Dendritic cell treated with granulocyte-macrophage colony-stimulating factor and Interleukin-4, amounts not matched to agents 40 ng/mL and 50 ng/mL, for 4 days (primary cell): ENCODE measurements around the gene ANKRD22.
A peak's percentile ranks its signal among the peaks of the same experiment; 100 is the strongest.
"Not testable (repeated sequence)": the region's sequence is repeated elsewhere in the genome, so short reads cannot be mapped to it uniquely, and the experiment has no call there.

Experiments
- H3K27ac Mint-ChIP-seq: one replicate; pipeline ENCODE4 v1.8.0; 2022; ENCODE audit warnings: mild to moderate bottlenecking, mixed read lengths
- H3K27me3 Mint-ChIP-seq: one replicate; pipeline ENCODE4 v1.8.0; 2022; ENCODE audit warnings: mild to moderate bottlenecking, mixed read lengths
- H3K36me3 Mint-ChIP-seq: one replicate; pipeline ENCODE4 v1.8.0; 2022; ENCODE audit warnings: low read depth, mixed read lengths
- H3K4me1 Mint-ChIP-seq: one replicate; pipeline ENCODE4 v1.8.0; 2022; ENCODE audit warnings: low read depth, mixed read lengths
- H3K4me3 Mint-ChIP-seq: one replicate; pipeline ENCODE4 v1.8.0; 2022; ENCODE audit warnings: mild to moderate bottlenecking, moderate library complexity, mixed read lengths
- H3K9me3 Mint-ChIP-seq: one replicate; pipeline ENCODE4 v1.8.0; 2022; ENCODE audit warnings: mixed read lengths
- intact Hi-C: fragments of 100-400 bp; cut with micrococcal nuclease; formaldehyde crosslinking; loops from one replicate; pipeline ENCODE4 v1.15.0; 2022

ANKRD22 gene

DNA sequence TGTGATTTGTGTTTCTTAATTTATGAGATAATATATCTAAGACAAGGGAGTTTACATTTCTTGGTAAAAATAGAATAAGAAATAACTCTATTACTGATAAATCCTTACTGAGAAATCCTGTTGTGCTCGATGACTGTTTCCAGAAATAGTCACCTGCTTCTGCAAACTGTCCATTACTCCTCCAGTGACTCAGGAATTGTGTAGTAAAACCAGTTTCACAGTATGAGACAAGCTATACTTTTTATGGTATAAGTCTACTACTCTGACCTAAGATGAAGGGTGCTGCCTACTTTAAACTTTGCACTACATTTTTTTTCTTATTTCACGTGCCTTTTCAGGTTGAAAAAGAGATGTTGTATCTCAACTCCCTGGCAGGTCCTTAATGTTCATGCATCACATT, 6.8 kb upstream of the ANKRD22 start:
- intact Hi-C loops, result no loop called here
- no peaks in the 10 kb centered on the region for H3K9me3 Mint-ChIP-seq
- no peaks in the 10 kb centered on the region for H3K27me3 Mint-ChIP-seq
- peaks cover 61% of the 10 kb centered on the region for H3K4me1 Mint-ChIP-seq
- H3K4me3 Mint-ChIP-seq, result no peak overlapping the region
- H3K27ac Mint-ChIP-seq, result peak overlapping the region; percentile 61
- no peaks in the 10 kb centered on the region for H3K36me3 Mint-ChIP-seq

DNA sequence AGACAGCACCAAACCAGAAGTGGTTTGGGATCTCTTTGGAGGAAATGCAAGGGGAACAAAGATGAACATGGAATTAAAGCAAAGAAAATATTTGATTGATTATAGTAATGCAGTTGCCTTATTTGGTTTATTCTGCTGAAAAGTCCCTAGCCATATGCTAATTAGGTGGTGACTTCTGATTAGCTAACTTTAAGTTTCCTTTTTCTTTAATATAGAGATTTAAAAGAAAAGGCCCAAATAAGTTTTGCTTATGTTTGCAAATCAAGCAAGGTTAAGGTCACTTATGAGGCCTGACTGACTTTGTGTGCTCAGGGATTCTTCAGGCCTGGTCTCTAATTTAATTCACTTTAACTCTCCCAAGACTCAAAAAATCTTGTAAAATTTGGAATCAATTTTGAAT, 6.2 kb upstream of the ANKRD22 start:
- Mint-ChIP-seq H3K36me3 (no peaks in the 10 kb centered on the region), H3K4me1 (peaks cover 62% of the 10 kb centered on the region), H3K4me3 (no peak overlapping the region), H3K27me3 (no peaks in the 10 kb centered on the region), H3K9me3 (no peaks in the 10 kb centered on the region), H3K27ac (no peak overlapping the region)
- intact Hi-C loops, result no loop called here

DNA sequence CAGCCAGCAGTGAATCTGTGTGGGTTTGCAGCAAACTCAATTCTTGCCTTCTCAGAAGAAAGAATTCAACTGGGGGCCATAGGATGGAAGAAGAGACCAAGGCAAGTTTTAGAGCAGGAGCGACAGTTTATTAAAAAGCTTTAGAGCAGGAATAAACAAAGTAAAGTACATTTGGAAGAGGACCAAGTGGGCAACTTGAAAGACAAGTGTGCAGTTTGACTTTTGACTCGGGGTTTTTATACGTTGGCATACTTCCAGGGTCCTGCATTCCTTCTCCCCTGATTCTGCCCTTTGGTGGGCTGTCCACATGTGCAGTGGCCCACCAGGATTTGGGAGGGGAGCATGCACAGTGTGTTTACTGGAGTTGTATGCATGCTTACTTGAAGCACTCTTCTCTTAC, 3.0 kb upstream of the ANKRD22 start:
- intact Hi-C loops, result no loop called here
- Mint-ChIP-seq H3K4me1 (peaks cover 56% of the 10 kb centered on the region), H3K4me3 (no peak overlapping the region), H3K36me3 (no peaks in the 10 kb centered on the region), H3K27ac (peak overlapping the region; percentile 74), H3K9me3 (no peaks in the 10 kb centered on the region), H3K27me3 (no peaks in the 10 kb centered on the region)

DNA sequence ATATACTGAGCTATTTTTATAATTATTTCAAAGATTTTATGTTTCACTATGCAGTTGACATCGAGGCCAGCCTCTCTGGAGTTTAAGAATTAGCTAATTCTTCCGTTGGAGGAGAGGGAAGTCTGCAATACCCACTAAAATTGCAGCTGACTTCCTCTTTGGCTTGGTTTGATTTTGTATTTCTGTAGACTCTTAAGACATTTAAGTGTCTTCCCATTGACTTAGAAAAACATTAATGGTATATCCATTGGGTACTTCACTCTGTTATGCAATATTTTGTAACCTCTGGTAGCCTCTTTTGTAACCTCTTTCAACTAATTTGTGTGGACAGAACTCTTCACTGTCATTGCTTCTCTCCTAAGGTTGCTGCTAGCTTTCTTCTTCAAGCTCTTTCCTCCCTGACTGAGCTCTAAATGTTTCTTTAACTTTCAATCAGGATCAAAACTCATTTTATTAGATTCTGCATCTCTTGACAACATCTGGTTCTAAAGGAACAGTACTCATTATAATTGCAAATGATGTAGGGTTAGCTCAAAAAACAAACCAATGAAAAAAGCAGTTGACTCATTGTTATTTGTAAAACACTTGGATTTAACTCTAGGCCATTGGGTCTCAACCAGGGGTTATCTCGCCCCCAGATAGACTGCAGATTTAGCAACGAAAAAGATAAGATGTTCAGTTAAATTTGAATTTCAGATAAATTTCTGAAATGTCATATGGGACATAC, 1.7 kb upstream of the ANKRD22 start:
- Mint-ChIP-seq H3K4me3 (no peak overlapping the region), H3K27me3 (no peaks in the 10 kb centered on the region), H3K4me1 (peaks cover 60% of the 10 kb centered on the region), H3K36me3 (no peaks in the 10 kb centered on the region), H3K27ac (peak overlapping the region; percentile 74), H3K9me3 (no peaks in the 10 kb centered on the region)
- intact Hi-C loops, result no loop called here

DNA sequence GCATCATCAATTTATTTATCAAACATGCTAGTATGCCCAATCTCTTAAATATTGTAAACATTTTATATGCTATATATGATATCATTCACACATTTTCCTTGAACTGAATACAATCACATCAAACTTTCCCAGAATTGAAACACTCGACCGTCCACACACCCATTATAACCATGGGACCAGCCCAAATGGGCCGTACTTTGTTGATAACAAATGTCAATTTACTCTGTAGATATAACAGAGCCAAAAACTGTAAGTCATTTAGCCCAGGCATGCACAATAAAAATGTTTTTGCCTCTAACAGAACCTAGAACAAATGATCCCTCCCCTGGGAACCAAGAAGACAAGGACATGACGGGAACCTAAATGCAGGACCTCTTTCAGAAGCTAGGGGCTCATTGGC, 683 bp upstream of the ANKRD22 start:
- Mint-ChIP-seq H3K36me3 (no peaks in the 10 kb centered on the region), H3K4me1 (peaks cover 68% of the 10 kb centered on the region), H3K4me3 (no peak overlapping the region), H3K27ac (peak overlapping the region; percentile 74), H3K27me3 (no peaks in the 10 kb centered on the region), H3K9me3 (no peaks in the 10 kb centered on the region)
- intact Hi-C loops, result no loop called here

DNA sequence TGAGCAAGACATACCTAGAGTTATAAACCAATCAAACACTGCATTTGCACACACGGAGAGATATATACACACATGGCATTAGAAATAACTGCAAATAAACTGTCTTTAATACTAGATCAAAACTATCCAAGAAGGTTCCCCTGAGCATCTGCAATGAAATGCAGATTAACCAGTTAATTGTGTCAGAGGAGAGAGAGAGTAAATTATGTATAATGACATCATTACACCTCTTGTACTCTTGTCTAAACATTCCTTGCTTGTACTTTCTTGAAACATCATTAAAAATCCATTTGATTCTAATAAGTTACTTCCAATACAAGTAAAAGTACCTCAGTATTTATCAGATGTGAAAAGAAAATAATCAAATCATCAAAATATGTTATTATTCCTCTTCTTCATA, 932 bp downstream of the ANKRD22 start:
- peaks cover 62% of the 10 kb centered on the region for H3K4me1 Mint-ChIP-seq
- no peaks in the 10 kb centered on the region for H3K27me3 Mint-ChIP-seq
- intact Hi-C loops, result no loop called here
- H3K36me3 Mint-ChIP-seq, result no peaks in the 10 kb centered on the region
- no peak overlapping the region for H3K4me3 Mint-ChIP-seq
- H3K27ac Mint-ChIP-seq, result no peak overlapping the region
- H3K9me3 Mint-ChIP-seq, result no peaks in the 10 kb centered on the region

DNA sequence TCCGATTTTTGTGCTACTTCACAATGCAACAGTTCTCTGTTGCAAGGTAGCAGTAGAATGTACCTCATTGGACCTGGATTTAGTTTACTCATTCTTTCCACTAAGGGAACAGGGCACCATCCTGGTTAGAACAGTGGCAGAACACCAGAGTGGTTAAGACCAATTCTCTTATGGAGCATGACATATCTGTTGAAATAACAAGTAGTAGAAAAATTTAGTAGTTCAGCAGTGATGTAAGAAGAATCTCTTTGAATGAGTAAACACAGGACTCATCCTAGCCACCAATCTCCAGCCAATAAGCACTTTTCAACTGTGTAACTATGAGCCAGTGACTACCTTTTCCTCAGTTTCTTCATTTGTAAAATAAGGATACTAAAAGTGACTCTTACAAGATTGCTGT, 2.4 kb downstream of the ANKRD22 start:
- H3K4me3 Mint-ChIP-seq, result no peak overlapping the region
- H3K27ac Mint-ChIP-seq, result peak overlapping the region; percentile 55
- intact Hi-C loops, result no loop called here

DNA sequence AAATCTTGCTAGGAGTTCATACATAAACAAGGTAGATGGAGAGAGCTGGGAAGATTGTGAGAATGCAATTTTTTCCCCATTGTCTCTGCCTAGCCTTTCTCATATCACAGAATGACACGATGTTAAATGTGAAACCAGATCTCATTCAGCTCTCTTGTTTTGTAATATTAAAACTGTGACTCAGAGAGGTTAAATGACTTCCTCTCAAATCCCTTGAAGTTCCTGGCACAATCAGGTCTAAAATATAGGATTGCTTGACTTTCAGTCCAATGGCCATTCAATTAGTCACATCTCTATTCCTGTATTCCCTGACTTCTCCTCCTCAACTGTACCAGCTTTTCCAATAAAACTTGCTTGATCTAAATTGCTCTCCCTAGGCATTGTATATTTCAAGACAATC, 3.1 kb downstream of the ANKRD22 start:
- H3K27me3 Mint-ChIP-seq, result no peaks in the 10 kb centered on the region
- peak overlapping the region; percentile 55 for H3K27ac Mint-ChIP-seq
- H3K4me3 Mint-ChIP-seq, result peak overlapping the region; percentile 40
- no peaks in the 10 kb centered on the region for H3K36me3 Mint-ChIP-seq
- intact Hi-C loops, result no loop called here
- no peaks in the 10 kb centered on the region for H3K9me3 Mint-ChIP-seq
- H3K4me1 Mint-ChIP-seq, result peaks cover 42% of the 10 kb centered on the region

More for the DNA sequence above, 2.4 kb downstream of the ANKRD22 start:
- H3K4me1 Mint-ChIP-seq, result peaks cover 48% of the 10 kb centered on the region
- no peaks in the 10 kb centered on the region for H3K27me3 Mint-ChIP-seq
- no peaks in the 10 kb centered on the region for H3K36me3 Mint-ChIP-seq
- no peaks in the 10 kb centered on the region for H3K9me3 Mint-ChIP-seq

DNA sequence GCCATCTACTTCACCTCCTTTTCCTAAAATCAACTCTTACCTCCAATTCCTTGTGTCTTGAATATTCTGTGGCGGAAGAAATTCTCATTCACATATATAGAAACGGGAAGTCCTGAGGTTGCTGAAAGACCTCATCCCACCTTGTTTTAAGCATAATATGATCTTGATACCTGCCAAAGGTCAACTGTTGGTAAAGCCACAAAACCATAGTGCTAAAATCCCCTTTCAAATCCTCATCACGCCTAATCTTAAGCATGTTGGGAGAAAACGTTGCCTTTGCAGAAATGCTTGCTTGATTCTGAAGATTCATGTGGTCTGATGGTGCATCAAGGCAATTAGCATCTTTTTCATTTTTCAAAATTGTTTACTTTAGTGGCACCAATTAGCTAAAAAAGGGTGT, 8.5 kb downstream of the ANKRD22 start:
- no peak overlapping the region for H3K4me3 Mint-ChIP-seq
- no peak overlapping the region for H3K27ac Mint-ChIP-seq

DNA sequence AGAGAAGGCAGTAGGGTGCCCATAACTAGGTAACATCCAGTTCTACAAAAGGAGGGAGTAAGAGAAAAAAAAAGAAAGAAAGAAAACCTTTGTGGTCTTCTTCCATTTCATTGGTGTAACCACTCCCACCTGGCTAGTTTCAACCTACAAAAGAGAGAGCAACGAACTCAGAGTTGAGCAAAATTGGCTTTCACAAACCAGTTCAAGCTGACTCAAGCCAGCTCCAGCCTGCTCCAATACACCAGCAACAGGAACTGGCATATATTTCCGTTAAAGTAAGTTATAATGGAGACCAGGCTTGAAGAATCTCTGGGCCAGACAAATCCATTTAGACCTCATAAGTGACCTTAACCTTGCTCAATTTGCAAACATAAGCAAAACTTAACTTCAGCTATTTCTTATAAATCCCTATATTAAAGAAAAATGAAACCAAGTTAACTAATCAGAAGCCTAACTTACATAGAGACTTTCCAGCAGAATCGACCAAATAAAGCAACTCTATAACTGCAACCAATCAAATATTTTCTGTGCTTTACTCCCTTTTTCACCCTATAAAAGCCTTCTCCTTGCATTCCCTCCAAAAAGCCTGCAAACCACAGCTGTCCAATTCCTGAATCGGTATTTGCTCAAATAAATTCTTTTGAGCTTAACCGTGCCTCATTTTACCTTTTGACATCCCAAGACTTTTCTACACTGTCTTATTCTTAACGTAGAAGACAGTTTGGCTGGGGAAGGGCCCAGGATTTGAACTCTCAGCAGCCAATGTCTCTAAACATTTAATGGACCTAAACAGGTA, 10.1 kb downstream of the ANKRD22 start:
- Mint-ChIP-seq H3K4me3 (no peak overlapping the region), H3K4me1 (peaks cover 6% of the 10 kb centered on the region), H3K27ac (peak overlapping the region; percentile 88), H3K9me3 (no peaks in the 10 kb centered on the region), H3K36me3 (no peaks in the 10 kb centered on the region), H3K27me3 (no peaks in the 10 kb centered on the region)
- intact Hi-C loops, result loop anchor here (5.0 kb wide), 1 partner anchor 41 kb away; the partner anchor contains the start of gene STAMBPL1

More for the DNA sequence above, 8.5 kb downstream of the ANKRD22 start:
- no peaks in the 10 kb centered on the region for H3K27me3 Mint-ChIP-seq
- no peaks in the 10 kb centered on the region for H3K9me3 Mint-ChIP-seq
- peaks cover 16% of the 10 kb centered on the region for H3K4me1 Mint-ChIP-seq
- no peaks in the 10 kb centered on the region for H3K36me3 Mint-ChIP-seq
- intact Hi-C loops, result loop anchor here (5.0 kb wide), 1 partner anchor 39 kb away; the partner anchor contains the start of gene STAMBPL1

DNA sequence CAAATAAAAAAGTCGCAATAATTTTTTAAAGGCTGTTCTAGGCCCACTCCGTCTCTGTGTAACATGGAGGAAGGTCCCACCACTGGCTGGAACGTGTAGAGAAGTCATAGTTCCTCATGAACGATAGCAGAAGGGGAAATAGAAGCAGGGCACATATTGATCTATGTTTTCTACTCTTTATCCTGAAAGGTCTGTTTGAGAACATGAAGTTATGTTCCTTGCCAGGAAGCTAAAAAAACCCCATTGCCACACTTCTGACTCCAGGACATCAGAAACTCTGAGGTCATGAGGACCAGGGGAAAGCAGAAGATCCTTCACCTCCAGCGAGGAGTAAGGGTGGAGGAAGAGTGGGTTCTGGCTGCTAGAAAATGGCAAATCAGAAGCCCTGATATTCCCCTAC, 10.8 kb downstream of the ANKRD22 start:
- Mint-ChIP-seq H3K27me3 (no peaks in the 10 kb centered on the region), H3K4me3 (no peak overlapping the region), H3K9me3 (no peaks in the 10 kb centered on the region), H3K36me3 (no peaks in the 10 kb centered on the region), H3K4me1 (peaks cover 6% of the 10 kb centered on the region), H3K27ac (peak overlapping the region; percentile 88)
- intact Hi-C loops, result loop anchor here (5.0 kb wide), 1 partner anchor 41 kb away; the partner anchor contains the start of gene STAMBPL1

DNA sequence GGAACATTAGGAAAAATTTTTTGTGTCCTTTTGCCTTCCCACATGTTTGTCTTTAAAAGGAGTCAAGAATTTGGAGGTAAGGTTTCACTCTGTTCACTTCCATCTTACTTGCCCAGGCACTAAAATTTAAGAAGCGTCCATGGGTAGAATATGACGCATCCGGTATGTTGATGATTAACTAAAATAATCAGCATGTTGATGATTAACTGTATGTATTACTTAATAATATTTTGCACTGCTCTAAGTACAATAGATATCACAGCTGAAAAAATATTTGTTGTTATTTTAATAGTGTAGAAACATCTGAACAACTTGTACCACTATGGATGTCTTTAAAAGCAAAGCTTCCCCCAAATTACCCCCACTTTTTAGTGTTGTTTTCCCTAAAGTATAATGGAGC, 11.5 kb downstream of the ANKRD22 start:
- no peaks in the 10 kb centered on the region for H3K9me3 Mint-ChIP-seq
- intact Hi-C loops, result loop anchor here (5.0 kb wide), 1 partner anchor 42 kb away; the partner anchor contains the start of gene STAMBPL1
- no peaks in the 10 kb centered on the region for H3K36me3 Mint-ChIP-seq
- H3K4me1 Mint-ChIP-seq, result peaks cover 6% of the 10 kb centered on the region
- H3K4me3 Mint-ChIP-seq, result no peak overlapping the region
- peak overlapping the region; percentile 88 for H3K27ac Mint-ChIP-seq
- no peaks in the 10 kb centered on the region for H3K27me3 Mint-ChIP-seq

DNA sequence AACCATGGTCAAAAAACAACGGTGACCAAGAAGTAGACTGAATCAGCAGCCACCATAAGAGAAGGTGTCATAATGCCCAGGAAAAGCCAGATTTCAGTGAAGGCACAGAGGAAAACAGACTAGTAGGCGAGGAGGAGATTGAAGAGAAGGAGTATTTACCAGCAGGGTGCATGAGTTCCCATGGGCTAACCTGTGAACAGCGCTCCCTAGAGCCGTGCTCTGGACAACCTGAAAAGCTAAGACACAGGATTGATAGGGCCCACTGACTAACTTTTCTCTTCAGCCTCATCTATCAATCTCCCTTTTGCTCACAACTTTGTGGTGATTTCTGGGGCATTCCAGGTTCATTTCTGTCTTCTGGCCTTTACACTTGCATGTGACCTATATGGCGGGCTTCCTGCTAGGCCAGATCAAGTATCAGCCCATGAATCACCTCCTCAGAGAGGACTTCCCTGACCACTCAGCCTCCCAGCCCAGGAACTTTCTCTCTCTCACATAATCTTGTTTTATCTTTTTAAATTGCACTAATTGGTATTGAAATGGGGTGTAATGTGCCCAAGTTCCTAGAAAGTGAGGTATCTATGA, 12.8 kb downstream of the ANKRD22 start:
- H3K9me3 Mint-ChIP-seq, result no peaks in the 10 kb centered on the region
- H3K27me3 Mint-ChIP-seq, result no peaks in the 10 kb centered on the region
- no peak overlapping the region for H3K4me3 Mint-ChIP-seq
- H3K4me1 Mint-ChIP-seq, result peaks cover 8% of the 10 kb centered on the region
- intact Hi-C loops, result loop anchor here (5.0 kb wide), 1 partner anchor 158 kb away; no protein-coding TSS in a partner anchor
- H3K27ac Mint-ChIP-seq, result peak overlapping the region; percentile 18
- no peaks in the 10 kb centered on the region for H3K36me3 Mint-ChIP-seq

DNA sequence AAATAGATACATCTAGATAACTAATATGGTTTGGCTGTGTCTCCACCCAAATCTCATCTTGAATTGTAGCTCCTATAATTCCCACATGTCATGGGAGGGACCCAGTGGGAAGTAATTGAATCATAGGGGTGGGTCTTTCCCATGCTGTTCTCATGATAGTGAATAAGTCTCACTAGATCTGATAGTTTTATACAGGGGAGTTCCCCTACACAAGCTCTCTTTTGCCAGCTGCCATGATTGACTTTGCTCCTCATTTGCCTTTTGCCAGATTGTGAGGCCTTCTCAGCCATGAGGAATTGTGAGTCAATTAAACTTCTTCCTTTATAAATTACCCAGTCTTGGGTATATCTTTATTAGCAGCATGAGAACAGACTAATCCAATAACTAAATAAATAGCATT, 14.0 kb downstream of the ANKRD22 start:
- H3K4me3 Mint-ChIP-seq, H3K9me3 Mint-ChIP-seq, H3K36me3 Mint-ChIP-seq, H3K27me3 Mint-ChIP-seq, H3K27ac Mint-ChIP-seq: not testable (repeated sequence)
- intact Hi-C loops, result loop anchor here (5.0 kb wide), 1 partner anchor 160 kb away; no protein-coding TSS in a partner anchor
- peaks cover 18% of the 10 kb centered on the region for H3K4me1 Mint-ChIP-seq
